SU-DHL-6 (cell line): ENCODE measurements around the gene TCP10L.
A peak's percentile ranks its signal among the peaks of the same experiment; 100 is the strongest.
"Not testable (repeated sequence)": the region's sequence is repeated elsewhere in the genome, so short reads cannot be mapped to it uniquely, and the experiment has no call there.

Experiments
- H2AFZ ChIP-seq: fragments of 200-600 bp; sonication (generic); 2 replicates; pipeline ENCODE4 v1.6.1; 2014; ENCODE audit warnings: low read depth, mild to moderate bottlenecking, moderate library complexity, mixed read lengths, antibody characterized with exemption, low read length; ENCODE audit not compliant: severe bottlenecking
- H3F3A ChIP-seq: fragments of 200-600 bp; shearing (Covaris generic); 2 replicates; pipeline ENCODE4 v1.6.0; 2016; ENCODE audit warnings: antibody characterized with exemption, mild to moderate bottlenecking; ENCODE audit not compliant: insufficient read depth
- H3K27ac ChIP-seq: fragments of 200-600 bp; sonication (generic); 2 replicates; pipeline ENCODE4 v1.5.1; 2016; ENCODE audit warnings: low read depth, mild to moderate bottlenecking, low read length, moderate library complexity, mixed read lengths
- H3K27me3 ChIP-seq: fragments of 200-600 bp; sonication (generic), shearing (Covaris generic); 2 replicates; pipeline ENCODE4 v1.6.0; 2014; ENCODE audit warnings: mild to moderate bottlenecking, low read length
- H3K36me3 ChIP-seq: fragments of 200-600 bp; sonication (generic); 2 replicates; pipeline ENCODE4 v1.6.1; 2014; ENCODE audit warnings: mild to moderate bottlenecking, low read length, mixed read lengths
- H3K4me2 ChIP-seq: fragments of 300-600, 200-600 bp; shearing (Covaris generic), sonication (generic); 2 replicates; pipeline ENCODE4 v1.6.0; 2014; ENCODE audit warnings: low read length, low read depth, mild to moderate bottlenecking; ENCODE audit not compliant: poor library complexity, severe bottlenecking
- H3K4me3 ChIP-seq: fragments of 200-600 bp; sonication (generic); 2 replicates; pipeline ENCODE4 v1.5.1; 2014; ENCODE audit warnings: antibody characterized with exemption, low read length, mild to moderate bottlenecking, mixed read lengths; ENCODE audit not compliant: insufficient read depth, poor library complexity, severe bottlenecking
- H3K79me2 ChIP-seq: fragments of 200-600 bp; sonication (generic); 2 replicates; pipeline ENCODE4 v1.6.1; 2014; ENCODE audit warnings: mild to moderate bottlenecking, low read length, moderate library complexity; ENCODE audit not compliant: insufficient read depth
- H3K9ac ChIP-seq: fragments of 200-600 bp; sonication (generic); 2 replicates; pipeline ENCODE4 v1.7.0; 2014; ENCODE audit warnings: mild to moderate bottlenecking, low read length
- H3K9me2 ChIP-seq: fragments of 200-600 bp; sonication (generic); replicated peaks from 2 replicates; pipeline ENCODE4 v1.6.1; 2014; ENCODE audit warnings: low read length; ENCODE audit not compliant: insufficient read depth
- H3K9me3 ChIP-seq: fragments of 200-600 bp; sonication (generic); 2 replicates; pipeline ENCODE4 v1.6.1; 2014; ENCODE audit warnings: low read length, mixed read lengths; ENCODE audit not compliant: insufficient read depth
- H4K20me1 ChIP-seq: fragments of 200-600 bp; sonication (generic); 2 replicates; pipeline ENCODE4 v1.6.1; 2014; ENCODE audit warnings: low read depth, mild to moderate bottlenecking, antibody characterized with exemption, low read length, moderate library complexity, mixed read lengths
- EZH2phosphoT487 ChIP-seq: fragments of 200-600 bp; sonication (generic), shearing (Covaris generic); conservative IDR thresholded peaks from 2 replicates; pipeline ENCODE4 v1.6.1; 2018; ENCODE audit warnings: mild to moderate bottlenecking, antibody characterized with exemption, low read length, moderate library complexity, mixed read lengths
- TF ChIP-seq, protein P1 (sequence below): fragments of 200-600 bp; sonication (generic); IDR thresholded peaks from one replicate; pipeline ENCODE4 v1.5.1; 2017; ENCODE audit warnings: antibody characterized with exemption, mild to moderate bottlenecking, low read length, moderate library complexity; ENCODE audit not compliant: insufficient read depth, poor library complexity, severe bottlenecking

TCP10L gene

DNA sequence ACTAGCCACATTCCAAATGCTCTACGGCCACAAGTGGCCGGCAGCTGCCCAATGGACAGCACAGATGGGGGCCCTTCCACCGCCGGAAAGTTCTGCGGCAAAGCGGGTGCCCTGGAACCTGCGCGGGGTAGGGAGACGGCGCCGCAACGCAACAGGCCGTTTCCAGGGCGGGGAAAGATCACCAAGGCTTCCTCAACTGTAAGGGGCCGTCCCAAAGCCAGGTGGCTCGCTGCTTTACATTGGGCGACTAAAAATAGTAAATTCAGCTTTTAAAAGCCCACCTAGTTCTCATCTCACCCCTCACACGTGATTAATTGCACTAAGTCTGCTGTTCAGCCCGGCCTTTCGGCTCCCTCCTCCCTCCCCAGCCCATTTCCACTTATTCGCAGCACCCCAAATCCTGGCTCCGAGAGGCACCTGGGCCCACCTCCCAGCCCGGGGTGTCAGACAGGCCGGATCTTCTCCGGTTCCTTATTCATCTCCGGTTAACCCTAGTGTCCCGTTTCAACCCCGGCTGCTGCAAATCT lies 26.2 kb upstream of the TCP10L start:
- H3K27ac ChIP-seq, result peak overlapping the region; percentile 70
- H3K27me3 ChIP-seq, result no peaks in the 10 kb centered on the region
- peak overlapping the region; percentile 95 for H2AFZ ChIP-seq
- H3K9ac ChIP-seq, result peak overlapping the region; percentile 70
- H3K4me2 ChIP-seq, result peak overlapping the region; percentile 69
- H3F3A ChIP-seq, result no peaks in the 10 kb centered on the region; the same call in 1 of the 2 replicates
- H3K79me2 ChIP-seq, result peaks cover 20% of the 10 kb centered on the region
- no peaks in the 10 kb centered on the region for H3K9me3 ChIP-seq
- peaks cover 7% of the 10 kb centered on the region; the same call in 1 of the 2 replicates for H3K36me3 ChIP-seq
- peaks cover 8% of the 10 kb centered on the region for H4K20me1 ChIP-seq
- peak overlapping the region; percentile 72 for H3K4me3 ChIP-seq
- TF ChIP-seq, protein P1, sequence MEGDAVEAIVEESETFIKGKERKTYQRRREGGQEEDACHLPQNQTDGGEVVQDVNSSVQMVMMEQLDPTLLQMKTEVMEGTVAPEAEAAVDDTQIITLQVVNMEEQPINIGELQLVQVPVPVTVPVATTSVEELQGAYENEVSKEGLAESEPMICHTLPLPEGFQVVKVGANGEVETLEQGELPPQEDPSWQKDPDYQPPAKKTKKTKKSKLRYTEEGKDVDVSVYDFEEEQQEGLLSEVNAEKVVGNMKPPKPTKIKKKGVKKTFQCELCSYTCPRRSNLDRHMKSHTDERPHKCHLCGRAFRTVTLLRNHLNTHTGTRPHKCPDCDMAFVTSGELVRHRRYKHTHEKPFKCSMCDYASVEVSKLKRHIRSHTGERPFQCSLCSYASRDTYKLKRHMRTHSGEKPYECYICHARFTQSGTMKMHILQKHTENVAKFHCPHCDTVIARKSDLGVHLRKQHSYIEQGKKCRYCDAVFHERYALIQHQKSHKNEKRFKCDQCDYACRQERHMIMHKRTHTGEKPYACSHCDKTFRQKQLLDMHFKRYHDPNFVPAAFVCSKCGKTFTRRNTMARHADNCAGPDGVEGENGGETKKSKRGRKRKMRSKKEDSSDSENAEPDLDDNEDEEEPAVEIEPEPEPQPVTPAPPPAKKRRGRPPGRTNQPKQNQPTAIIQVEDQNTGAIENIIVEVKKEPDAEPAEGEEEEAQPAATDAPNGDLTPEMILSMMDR, result no peak
- TF ChIP-seq EZH2phosphoT487, result no peak
- H3K9me2 ChIP-seq, result no peaks in the 10 kb centered on the region

DNA sequence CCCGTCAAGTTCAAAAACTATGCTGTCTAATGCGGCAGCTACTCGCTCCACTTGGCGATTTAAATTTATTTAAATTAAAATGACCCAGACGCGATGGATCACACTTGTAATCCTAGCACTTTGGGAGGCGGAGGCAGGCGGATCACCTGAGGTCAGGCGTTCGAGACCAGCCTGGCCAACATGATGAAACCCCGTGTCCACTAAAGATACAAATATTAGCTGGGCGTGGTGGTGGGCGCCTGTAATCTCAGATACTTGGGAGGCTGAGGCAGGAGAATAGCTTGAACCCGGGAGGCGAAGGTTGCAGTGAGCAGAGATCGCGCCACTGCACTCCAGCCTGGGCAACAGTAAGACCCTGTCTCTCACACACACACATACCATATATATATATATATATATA lies 25.6 kb upstream of the TCP10L start:
- H3K9me2 ChIP-seq, H3F3A ChIP-seq, H3K4me3 ChIP-seq, H3K9me3 ChIP-seq, H3K27ac ChIP-seq, H3K27me3 ChIP-seq, H3K9ac ChIP-seq, H4K20me1 ChIP-seq, H2AFZ ChIP-seq, H3K36me3 ChIP-seq: not testable (repeated sequence)
- H3K79me2 ChIP-seq, result peaks cover 20% of the 10 kb centered on the region
- peak overlapping the region; percentile 69 for H3K4me2 ChIP-seq

DNA sequence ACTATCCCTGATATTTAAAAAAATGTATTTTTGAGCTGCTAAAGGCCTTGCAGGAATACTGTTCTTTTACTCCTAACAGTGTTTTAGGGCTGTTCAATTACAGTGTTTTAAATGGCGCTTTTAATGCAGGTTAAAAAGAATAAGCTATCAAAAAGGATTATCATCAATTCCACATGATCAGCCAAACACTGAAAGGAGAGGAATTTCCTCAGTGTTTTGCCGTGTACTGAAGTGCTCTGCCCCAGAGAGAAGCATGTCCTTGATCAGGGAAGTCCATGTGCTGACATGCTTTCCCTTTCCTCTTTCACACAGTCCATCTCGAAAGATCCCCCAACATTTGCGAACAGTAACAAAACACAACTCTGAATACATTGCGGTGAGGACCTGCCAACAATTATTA lies 23.5 kb upstream of the TCP10L start:
- H3K9me2 ChIP-seq, result no peaks in the 10 kb centered on the region
- H3K27ac ChIP-seq, result no peak overlapping the region
- no peak overlapping the region for H2AFZ ChIP-seq
- peaks cover 10% of the 10 kb centered on the region; the same call in 1 of the 2 replicates for H3K36me3 ChIP-seq
- TF ChIP-seq, protein P1, result no peak
- no peak for TF ChIP-seq EZH2phosphoT487
- no peaks in the 10 kb centered on the region for H3K27me3 ChIP-seq
- H3K4me3 ChIP-seq, result no peak overlapping the region
- H4K20me1 ChIP-seq, result peaks cover 8% of the 10 kb centered on the region
- H3K9ac ChIP-seq, result no peak overlapping the region
- no peak overlapping the region for H3K4me2 ChIP-seq
- no peaks in the 10 kb centered on the region for H3K9me3 ChIP-seq
- H3F3A ChIP-seq, result no peaks in the 10 kb centered on the region; the same call in 1 of the 2 replicates
- peaks cover 20% of the 10 kb centered on the region for H3K79me2 ChIP-seq

DNA sequence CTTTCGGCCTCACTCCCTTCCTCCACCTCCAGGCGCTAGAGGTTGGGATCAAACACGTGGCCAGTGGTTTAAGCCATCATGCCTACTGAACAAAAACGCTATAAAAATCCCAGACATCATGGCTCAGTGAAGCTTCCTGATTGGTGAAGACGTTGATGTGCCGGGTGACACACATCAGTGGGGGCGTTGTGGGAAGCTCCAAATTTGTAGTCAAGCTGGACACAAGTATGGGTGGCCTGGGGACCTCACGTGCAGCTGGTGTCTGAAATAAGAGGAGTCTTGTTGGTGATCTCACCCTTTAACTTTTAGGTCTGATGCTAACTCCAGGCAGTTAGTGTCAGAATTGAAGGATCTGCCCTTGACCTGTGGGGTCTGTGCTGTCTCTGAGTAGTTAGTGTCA lies 20.1 kb upstream of the TCP10L start:
- no peak overlapping the region for H2AFZ ChIP-seq
- H3K27me3 ChIP-seq, result no peaks in the 10 kb centered on the region
- H3K36me3 ChIP-seq, result peaks cover 10% of the 10 kb centered on the region; the same call in 1 of the 2 replicates
- no peak overlapping the region for H3K27ac ChIP-seq
- TF ChIP-seq EZH2phosphoT487, result no peak
- TF ChIP-seq, protein P1, result no peak
- peaks cover 7% of the 10 kb centered on the region for H3K79me2 ChIP-seq
- H3K9me3 ChIP-seq, result no peaks in the 10 kb centered on the region
- H3F3A ChIP-seq, result no peaks in the 10 kb centered on the region; the same call in 1 of the 2 replicates
- H4K20me1 ChIP-seq, result peaks cover 4% of the 10 kb centered on the region
- H3K9me2 ChIP-seq, result no peaks in the 10 kb centered on the region
- no peak overlapping the region for H3K4me2 ChIP-seq
- no peak overlapping the region for H3K4me3 ChIP-seq
- H3K9ac ChIP-seq, result no peak overlapping the region
